Naive thymus-derived CD4-positive, alpha-beta T cell (primary cell): ENCODE data around the gene LRATD1. TPM values are rescaled to one million over a fixed set of nuclear protein-coding genes. Genes with fewer than 3 reads are reported as not detected.

Experiments used
- ATAC-seq: fragments of 150-1000 bp; cut with Tn5 transposase; 2 replicates; pipeline ENCODE4 v1.10.0; 2021; ENCODE audit warnings: mild to moderate bottlenecking, moderate library complexity
- CTCF ChIA-PET: fragments of 350-600 bp; sonication (Branson Sonifier 250); formaldehyde crosslinking; loops from one replicate; lab custom pipeline; 2021; ENCODE audit warnings: antibody characterized with exemption; lab: Charles Lee
- POLR2A ChIA-PET: fragments of 350-600 bp; sonication (Branson Sonifier 250); formaldehyde crosslinking; loops from one replicate; lab custom pipeline; 2021; ENCODE audit warnings: antibody characterized with exemption, inconsistent platforms; lab: Charles Lee
- DNase-seq, 9 donors: peaks; one replicate each; pipeline versions ENCODE4 v3.0.0 to v3.0.0-alpha.2; 2020 to 2022; ENCODE audit warnings: mixed read lengths in 1 of 9
- H3K27ac ChIP-seq: one replicate; pipeline ENCODE4 v1.7.0; 2013; ENCODE audit warnings: mild to moderate bottlenecking, low read depth, low read length, moderate library complexity
- H3K27me3 ChIP-seq, 2 donors: one replicate each; pipeline ENCODE4 v1.7.0; 2013; ENCODE audit warnings: low read length in 2 of 2, mild to moderate bottlenecking in 2 of 2, moderate library complexity in 2 of 2; ENCODE audit not compliant: control insufficient read depth in 2 of 2, insufficient read depth in 2 of 2
- H3K36me3 ChIP-seq, 3 experiments: 1 replicate in 2 of 3; 2 replicates in 1 of 3; pipeline ENCODE4 v1.7.0; 2013; ENCODE audit warnings: low read length in 3 of 3, mild to moderate bottlenecking in 3 of 3, moderate library complexity in 1 of 3; ENCODE audit not compliant: insufficient read depth in 3 of 3, control insufficient read depth in 2 of 3
- H3K4me1 ChIP-seq, 2 donors: one replicate each; pipeline ENCODE4 v1.7.0; 2013; ENCODE audit warnings: low read length in 2 of 2, mild to moderate bottlenecking in 2 of 2, moderate library complexity in 1 of 2; ENCODE audit not compliant: control insufficient read depth in 2 of 2, insufficient read depth in 2 of 2
- H3K4me3 ChIP-seq: 2 replicates; pipeline ENCODE4 v1.7.0; 2013; ENCODE audit warnings: mild to moderate bottlenecking, low read length
- H3K9me3 ChIP-seq, 3 experiments: 1 replicate in 2 of 3; 2 replicates in 1 of 3; pipeline ENCODE4 v1.7.0; 2013; ENCODE audit warnings: low read length in 3 of 3; ENCODE audit not compliant: control insufficient read depth in 2 of 3
- H3K27ac Mint-ChIP-seq, 9 donors: one replicate each; pipeline ENCODE4 v1.8.0; 2020 to 2022; ENCODE audit warnings: mixed read lengths in 9 of 9, mild to moderate bottlenecking in 8 of 9, moderate library complexity in 5 of 9, inconsistent platforms in 2 of 9
- H3K27me3 Mint-ChIP-seq, 5 donors: one replicate each; pipeline ENCODE4 v1.8.0; 2021 to 2022; ENCODE audit warnings: mixed read lengths in 5 of 5, mild to moderate bottlenecking in 1 of 5
- H3K36me3 Mint-ChIP-seq, 5 donors: one replicate each; pipeline ENCODE4 v1.8.0; 2020 to 2022; ENCODE audit warnings: mixed read lengths in 5 of 5, mild to moderate bottlenecking in 3 of 5, inconsistent platforms in 1 of 5
- H3K4me1 Mint-ChIP-seq, 7 donors: one replicate each; pipeline ENCODE4 v1.8.0; 2020 to 2022; ENCODE audit warnings: mixed read lengths in 7 of 7, mild to moderate bottlenecking in 3 of 7, inconsistent platforms in 1 of 7
- H3K4me3 Mint-ChIP-seq, 10 donors: one replicate each; pipeline ENCODE4 v1.8.0; 2020 to 2022; ENCODE audit warnings: mild to moderate bottlenecking in 10 of 10, mixed read lengths in 10 of 10, moderate library complexity in 6 of 10, inconsistent platforms in 2 of 10
- H3K9me3 Mint-ChIP-seq, 11 donors: one replicate each; pipeline ENCODE4 v1.8.0; 2020 to 2022; ENCODE audit warnings: mixed read lengths in 11 of 11, mild to moderate bottlenecking in 4 of 11, inconsistent platforms in 1 of 11, moderate library complexity in 1 of 11
- intact Hi-C, 2 donors: fragments of 100-400 bp; cut with micrococcal nuclease; formaldehyde crosslinking; loops; one replicate each; pipeline ENCODE4 v1.15.1; 2023
- polyA plus RNA-seq, 2 donors: library from polyadenylated mRNA; unstranded; fragments of 300-500 nt; fragmentation: Illumina TruSeq; gene quantifications; one replicate each; pipeline ENCODE4 v1.2.3, GENCODE V29; 2021
- total RNA-seq, 6 experiments: library from RNA in 5 of 6; stranded (reverse) in 5 of 6; gene quantifications; 1 replicate in 5 of 6; 2 replicates in 1 of 6; pipeline ENCODE4 v1.2.3 and lab custom pipeline; 2021 to 2026

The LRATD1 gene
- total RNA-seq (not detected), polyA plus RNA-seq (not detected), total RNA-seq (lab: John Stamatoyannopoulos, UW) (not detected)

- Mint-ChIP-seq H3K9me3 (peaks cover 0 to 14% (median 3%) of the 10 kb centered on the region in 11 donors), H3K27me3 (peaks cover 49 to 72% (median 55%) of the 10 kb centered on the region in 5 donors), H3K4me1 (peaks cover 0 to 5% (median 0%) of the 10 kb centered on the region in 7 donors), H3K36me3 (peaks cover 0 to 7% (median 0%) of the 10 kb centered on the region in 5 donors), H3K27ac (no peak within 1 kb of the TSS), H3K4me3 (peak within 1 kb of the TSS in 1 of 10 donors; percentile 69)
- no peaks in the 10 kb centered on the region for H3K36me3 ChIP-seq
- no peaks in the 10 kb centered on the region for H3K4me1 ChIP-seq
- DNase-seq: no peak
- intact Hi-C loops: loop anchor here in 1 of 2 donors (10.0 kb wide), 1 partner anchor 942 kb away; no protein-coding TSS in a partner anchor
- H3K9me3 ChIP-seq: no peaks in the 10 kb centered on the region
- no peak within 1 kb of the TSS for H3K27ac ChIP-seq
- POLR2A ChIA-PET: no interaction called here
- ATAC-seq: no peak
- CTCF ChIA-PET: no interaction called here
- H3K27me3 ChIP-seq: no peaks in the 10 kb centered on the region
- H3K4me3 ChIP-seq: no peak within 1 kb of the TSS
These were observed at the start of gene LRATD1 for GRCh38 chr2:14632133-14632936. Gene LRATD1, plus strand, starts transcription at chr2:14632717. Its CDS starts 1,263 bp downstream, at chr2:14633980.

- Mint-ChIP-seq H3K4me1 (no peaks in the 10 kb centered on the region), H3K36me3 (no peaks in the 10 kb centered on the region), H3K4me3 (no peak overlapping the region), H3K27ac (no peak overlapping the region), H3K9me3 (peaks cover 0 to 4% (median 0%) of the 10 kb centered on the region in 11 donors), H3K27me3 (no peaks in the 10 kb centered on the region)
- DNase-seq: no peak
- Histone ChIP-seq H3K27ac (no peak overlapping the region), H3K36me3 (no peaks in the 10 kb centered on the region), H3K9me3 (no peaks in the 10 kb centered on the region), H3K4me1 (no peaks in the 10 kb centered on the region), H3K27me3 (no peaks in the 10 kb centered on the region), H3K4me3 (no peak overlapping the region)
- CTCF ChIA-PET: interaction anchor here (0.7 kb wide), 1 partner anchor 28 kb away, joined by 3 read pairs; no protein-coding TSS in a partner anchor
- ATAC-seq: no peak
- intact Hi-C loops: no loop called here
- POLR2A ChIA-PET: no interaction called here
These were observed 49.5 kb upstream of the LRATD1 start for GRCh38 chr2:14583059-14583458.

- Mint-ChIP-seq H3K27ac (no peak overlapping the region), H3K4me3 (no peak overlapping the region), H3K27me3 (no peaks in the 10 kb centered on the region), H3K9me3 (peaks cover 0 to 4% (median 0%) of the 10 kb centered on the region in 11 donors), H3K4me1 (no peaks in the 10 kb centered on the region), H3K36me3 (no peaks in the 10 kb centered on the region)
- POLR2A ChIA-PET: no interaction called here
- Histone ChIP-seq H3K27ac (no peak overlapping the region), H3K9me3 (no peaks in the 10 kb centered on the region), H3K4me1 (no peaks in the 10 kb centered on the region), H3K27me3 (no peaks in the 10 kb centered on the region), H3K4me3 (no peak overlapping the region), H3K36me3 (no peaks in the 10 kb centered on the region)
- CTCF ChIA-PET: no interaction called here
- DNase-seq: no peak
- no peak for ATAC-seq
- intact Hi-C loops: no loop called here
These were observed 48.7 kb upstream of the LRATD1 start for GRCh38 chr2:14583802-14584201.

GRCh38 chr2:14587119-14587518 lies 45.4 kb upstream of the LRATD1 start:
- H3K9me3 Mint-ChIP-seq: peaks cover 0 to 4% (median 0%) of the 10 kb centered on the region in 11 donors
- Histone ChIP-seq H3K4me1 (no peaks in the 10 kb centered on the region), H3K27me3 (no peaks in the 10 kb centered on the region), H3K9me3 (no peaks in the 10 kb centered on the region), H3K27ac (no peak overlapping the region), H3K4me3 (no peak overlapping the region), H3K36me3 (no peaks in the 10 kb centered on the region)
- H3K4me3 Mint-ChIP-seq: no peak overlapping the region
- no peaks in the 10 kb centered on the region for H3K4me1 Mint-ChIP-seq
- ChIA-PET CTCF (no interaction called here), POLR2A (no interaction called here)
- no peak for DNase-seq
- ATAC-seq: no peak
- H3K27me3 Mint-ChIP-seq: no peaks in the 10 kb centered on the region
- no peak overlapping the region for H3K27ac Mint-ChIP-seq
- intact Hi-C loops: no loop called here
- no peaks in the 10 kb centered on the region for H3K36me3 Mint-ChIP-seq

GRCh38 chr2:14601156-14601770 lies 31.3 kb upstream of the LRATD1 start:
- H3K4me3 Mint-ChIP-seq: no peak overlapping the region
- H3K27ac Mint-ChIP-seq: no peak overlapping the region
- H3K4me1 Mint-ChIP-seq: no peaks in the 10 kb centered on the region
- no peak for ATAC-seq
- ChIA-PET POLR2A (no interaction called here), CTCF (no interaction called here)
- Histone ChIP-seq H3K4me1 (no peaks in the 10 kb centered on the region), H3K27me3 (no peaks in the 10 kb centered on the region), H3K36me3 (no peaks in the 10 kb centered on the region), H3K9me3 (no peaks in the 10 kb centered on the region), H3K27ac (no peak overlapping the region), H3K4me3 (no peak overlapping the region)
- H3K36me3 Mint-ChIP-seq: no peaks in the 10 kb centered on the region
- H3K27me3 Mint-ChIP-seq: peaks cover 0 to 11% (median 0%) of the 10 kb centered on the region in 5 donors
- DNase-seq: no peak
- intact Hi-C loops: no loop called here
- peaks cover 0 to 6% (median 0%) of the 10 kb centered on the region in 11 donors for H3K9me3 Mint-ChIP-seq

GRCh38 chr2:14602309-14602708 lies 30.2 kb upstream of the LRATD1 start:
- POLR2A ChIA-PET: no interaction called here
- no peaks in the 10 kb centered on the region for H3K4me1 Mint-ChIP-seq
- Histone ChIP-seq H3K9me3 (no peaks in the 10 kb centered on the region), H3K4me1 (no peaks in the 10 kb centered on the region), H3K27ac (no peak overlapping the region), H3K36me3 (no peaks in the 10 kb centered on the region), H3K27me3 (no peaks in the 10 kb centered on the region), H3K4me3 (no peak overlapping the region)
- H3K4me3 Mint-ChIP-seq: no peak overlapping the region
- DNase-seq (no peak), ATAC-seq (no peak)
- H3K27me3 Mint-ChIP-seq: peaks cover 0 to 18% (median 0%) of the 10 kb centered on the region in 5 donors
- no peak overlapping the region for H3K27ac Mint-ChIP-seq
- CTCF ChIA-PET: no interaction called here
- no peaks in the 10 kb centered on the region for H3K36me3 Mint-ChIP-seq
- peaks cover 0 to 6% (median 0%) of the 10 kb centered on the region in 11 donors for H3K9me3 Mint-ChIP-seq
- intact Hi-C loops: no loop called here
